GM20431 (cell line): Measurements from ENCODE around the gene CACNA1C.

Source experiments
- in situ Hi-C: fragments of 300-500 bp; cut with MseI, MboI; formaldehyde crosslinking; loops from one replicate; pipeline ENCODE4 v1.15.0; 2020; ENCODE audit warnings: low sequenced_read_pairs; ENCODE audit not compliant: unreplicated experiment

Gene CACNA1C

GRCh38 chr12:2324387-2324786 lies 271.6 kb downstream of the CACNA1C start:
- in situ Hi-C loops, result no loop called here

GRCh38 chr12:2325519-2325918 lies 272.7 kb downstream of the CACNA1C start:
- in situ Hi-C loops, result no loop called here

- in situ Hi-C loops, result no loop called here
Observed at GRCh38 chr12:2326470-2326869, 273.7 kb downstream of the CACNA1C start.

DNA sequence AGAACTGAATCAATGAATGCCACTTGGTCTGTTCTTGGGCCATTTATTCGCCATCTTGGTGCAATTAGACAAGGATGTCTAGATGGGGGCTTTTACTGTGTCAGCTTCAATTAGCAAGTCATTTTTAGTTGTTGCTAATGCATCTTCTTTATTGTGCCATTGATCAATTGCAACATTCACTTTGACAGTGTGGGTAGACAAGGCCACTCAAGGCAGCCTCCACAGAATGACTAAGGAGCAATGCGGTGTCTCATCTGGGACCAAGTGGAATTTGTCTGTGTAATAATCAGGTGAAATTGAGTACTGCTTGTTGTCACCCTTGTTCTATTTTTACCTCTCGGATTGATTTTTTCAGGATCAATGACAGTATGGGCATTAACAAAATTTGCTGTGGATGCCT lies 275.9 kb downstream of the CACNA1C start:
- in situ Hi-C loops, result no loop called here

DNA sequence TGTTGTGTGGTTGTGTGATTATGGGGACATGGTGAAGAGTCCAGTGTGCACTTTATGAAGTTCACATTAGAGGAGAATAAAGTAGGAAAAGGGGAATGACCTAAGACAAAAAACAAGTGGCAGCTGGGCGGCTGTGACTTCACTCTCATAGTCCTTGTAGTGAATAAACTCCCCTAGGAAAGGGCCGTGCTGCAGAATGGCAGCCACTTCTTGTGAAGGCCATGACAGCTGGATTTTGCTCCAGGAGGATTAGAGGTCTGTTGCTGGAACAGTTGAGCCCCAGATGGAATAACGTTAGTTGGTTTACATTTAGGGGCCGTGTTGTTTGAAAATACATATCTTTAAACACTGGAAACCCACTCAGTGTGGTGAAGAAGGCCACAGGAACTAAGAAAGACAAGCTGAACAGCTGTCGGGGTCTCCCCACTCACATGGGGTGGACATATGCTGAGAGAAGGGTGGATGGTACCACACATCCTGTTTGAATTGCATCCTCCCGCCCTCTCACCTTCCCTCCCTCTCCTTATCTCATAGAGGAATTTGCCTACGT lies 276.9 kb downstream of the CACNA1C start:
- in situ Hi-C loops, result no loop called here

- in situ Hi-C loops, result no loop called here
Observed at GRCh38 chr12:2332236-2332635, 279.4 kb downstream of the CACNA1C start.

- in situ Hi-C loops, result no loop called here
Observed at GRCh38 chr12:2332947-2333346, 280.2 kb downstream of the CACNA1C start.

DNA sequence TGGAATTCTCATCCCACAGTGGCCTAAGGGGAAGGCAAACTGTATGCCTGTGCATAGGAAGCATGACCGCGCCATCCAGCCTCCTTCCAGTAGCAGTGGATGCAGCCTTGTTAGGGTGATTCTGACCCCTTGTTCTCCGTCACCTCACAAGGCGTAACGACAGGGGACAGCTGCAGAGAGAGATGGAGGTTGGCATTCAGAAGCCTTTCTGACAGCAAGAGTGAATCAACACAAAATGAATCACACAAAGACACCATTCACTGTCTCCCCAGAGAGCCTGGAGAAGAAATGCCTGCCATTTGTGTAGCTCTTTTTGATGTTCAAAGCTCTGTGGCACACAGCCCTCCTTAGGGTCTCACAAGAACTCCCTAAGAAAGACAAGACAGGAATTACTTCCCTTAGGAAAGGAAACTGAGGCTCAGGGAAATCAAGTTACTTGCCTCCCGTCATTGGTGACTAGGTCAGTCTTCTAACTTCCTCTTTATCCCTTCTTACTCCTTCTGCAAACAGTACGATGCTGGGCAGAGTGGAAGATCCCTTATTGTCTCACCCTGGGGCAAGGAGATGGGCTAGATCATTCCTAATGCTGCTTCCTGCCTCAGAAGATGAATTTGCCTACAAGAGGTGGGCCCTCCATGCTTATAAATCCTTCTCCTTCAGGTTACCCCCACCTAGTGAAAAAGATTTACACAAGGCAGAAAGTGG lies 280.9 kb downstream of the CACNA1C start:
- in situ Hi-C loops, result no loop called here

DNA sequence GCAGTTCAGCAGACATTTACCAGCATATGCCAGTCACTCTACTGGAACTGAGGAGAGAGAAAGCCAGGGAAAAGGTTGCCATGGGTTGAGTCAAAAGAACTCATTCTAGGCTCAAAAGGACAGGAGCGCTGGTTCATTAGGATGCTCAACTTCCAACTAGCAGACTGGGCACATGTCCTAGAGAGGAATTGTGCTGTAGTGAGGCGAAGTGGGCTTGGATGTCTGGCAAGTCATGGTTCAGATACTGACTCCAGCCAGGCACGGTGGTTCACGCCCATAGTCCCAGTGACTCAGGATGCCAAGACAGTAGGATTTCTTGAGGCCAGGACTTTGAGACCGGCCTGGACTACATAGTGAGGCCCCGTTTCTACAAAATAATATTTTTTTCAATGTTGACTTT lies 281.5 kb downstream of the CACNA1C start:
- in situ Hi-C loops, result no loop called here

GRCh38 chr12:2334689-2335088 lies 281.9 kb downstream of the CACNA1C start:
- in situ Hi-C loops, result no loop called here

GRCh38 chr12:2335109-2335508 lies 282.3 kb downstream of the CACNA1C start:
- in situ Hi-C loops, result no loop called here

DNA sequence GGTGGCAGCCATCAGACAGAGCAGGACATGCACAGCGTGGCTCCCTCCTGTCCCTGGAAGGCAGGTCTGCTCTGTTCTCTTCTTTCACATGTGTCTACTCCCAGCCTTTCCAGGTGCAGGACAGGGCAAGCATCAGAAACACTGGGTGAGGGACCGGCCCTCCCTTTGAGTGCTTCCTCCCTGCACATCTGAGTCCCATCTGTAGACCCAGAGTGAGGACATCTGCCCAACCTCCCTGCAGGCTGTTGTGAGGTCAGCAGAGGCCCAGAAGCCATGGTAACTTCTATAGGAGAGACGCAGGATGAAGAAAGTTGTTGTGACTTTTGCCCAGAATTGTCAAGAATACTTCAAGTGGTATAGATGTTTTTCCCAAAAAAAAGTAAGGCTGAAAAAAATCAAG lies 282.7 kb downstream of the CACNA1C start:
- in situ Hi-C loops, result no loop called here

DNA sequence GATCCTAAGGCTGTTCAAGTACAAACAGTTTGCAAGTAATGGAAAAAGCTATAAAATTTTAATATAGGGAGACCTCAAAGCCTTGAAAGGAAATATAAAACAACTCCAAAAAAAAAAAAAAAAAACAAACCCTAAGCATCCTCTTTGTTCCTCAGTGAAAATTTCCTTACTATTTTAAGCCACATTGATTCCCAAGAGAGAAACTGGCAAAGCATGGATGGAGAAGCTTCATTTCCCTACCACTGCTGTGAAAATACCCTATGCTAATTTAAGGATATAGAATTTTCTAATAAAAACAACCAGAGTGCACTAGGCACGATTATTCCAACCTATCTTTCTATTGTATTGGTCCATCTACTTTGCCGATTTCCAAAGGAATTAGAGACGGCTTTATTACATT lies 283.1 kb downstream of the CACNA1C start:
- in situ Hi-C loops, result no loop called here

GRCh38 chr12:2336409-2336829 lies 283.6 kb downstream of the CACNA1C start:
- in situ Hi-C loops, result no loop called here

- in situ Hi-C loops, result no loop called here
Observed at GRCh38 chr12:2337031-2338010, 284.5 kb downstream of the CACNA1C start.

GRCh38 chr12:2338381-2338780 lies 285.6 kb downstream of the CACNA1C start:
- in situ Hi-C loops, result no loop called here

- in situ Hi-C loops, result no loop called here
Observed at GRCh38 chr12:2338991-2339431, 286.2 kb downstream of the CACNA1C start.

- in situ Hi-C loops, result no loop called here
Observed at GRCh38 chr12:2341051-2341751, 288.4 kb downstream of the CACNA1C start.

GRCh38 chr12:2341871-2342270 lies 289.1 kb downstream of the CACNA1C start:
- in situ Hi-C loops, result no loop called here

DNA sequence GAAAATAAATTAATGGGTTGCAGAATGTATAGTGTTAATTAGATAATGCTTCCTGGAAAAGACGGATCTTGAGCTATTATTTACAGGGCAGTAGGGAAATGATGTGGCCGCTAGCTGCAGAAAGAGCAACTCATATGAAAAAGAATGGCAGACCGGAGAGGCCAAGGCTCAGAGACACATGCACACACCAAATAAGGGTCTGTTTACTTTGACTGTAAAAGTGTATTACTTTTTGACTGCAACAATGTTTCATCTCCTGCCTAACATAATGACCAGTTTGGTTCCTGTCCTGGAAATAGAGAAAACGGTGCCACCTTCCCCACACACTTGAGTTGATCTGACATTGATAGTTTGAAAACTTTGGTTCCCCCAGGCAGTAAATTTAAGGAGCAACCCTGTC lies 290.9 kb downstream of the CACNA1C start:
- in situ Hi-C loops, result no loop called here
